HL-60 (cell line): Measurements from ENCODE around the gene CXCR4.

Source experiments
- DNase-seq, 2 experiments: peaks; one replicate each; pipeline ENCODE4 v3.0.0-alpha.2; 2010 to 2020; ENCODE audit warnings: low read depth in 1 of 2, low spot score in 1 of 2
- H3K27ac ChIP-seq: fragments of 250-450 bp; sonication (Bioruptor Pico); replicated peaks from 2 replicates; pipeline ENCODE4 v1.5.1; 2020; ENCODE audit warnings: mild to moderate bottlenecking, moderate library complexity
- H3K27me3 ChIP-seq: fragments of 250-450 bp; sonication (Bioruptor Pico); 2 replicates; pipeline ENCODE4 v1.5.1; 2021; ENCODE audit warnings: mild to moderate bottlenecking, moderate library complexity; ENCODE audit not compliant: insufficient read depth, poor library complexity, severe bottlenecking
- H3K4me3 ChIP-seq: replicated peaks from 2 replicates; pipeline ENCODE4 v1.5.1; 2011; ENCODE audit warnings: mild to moderate bottlenecking, control low read depth, low read length; ENCODE audit not compliant: insufficient read depth
- CTCF ChIP-seq: IDR thresholded peaks from one replicate; pipeline ENCODE4 v1.5.1; 2011; ENCODE audit warnings: low read length, control low read depth, inconsistent platforms; ENCODE audit not compliant: insufficient read depth
- GABPA ChIP-seq: IDR thresholded peaks from 2 replicates; pipeline ENCODE4 v1.6.1; 2012; ENCODE audit warnings: low read depth
- POLR2AphosphoS5 ChIP-seq: IDR thresholded peaks from 2 replicates; pipeline ENCODE4 v1.6.1; 2012; ENCODE audit warnings: low read depth
- SPI1 ChIP-seq: IDR thresholded peaks from 2 replicates; pipeline ENCODE4 v1.6.1; 2012; ENCODE audit warnings: low read depth, mild to moderate bottlenecking, borderline replicate concordance
- TF ChIP-seq, protein P1 (sequence below): IDR thresholded peaks from 2 replicates; pipeline ENCODE4 v1.6.1; 2012; ENCODE audit warnings: low read depth; ENCODE audit not compliant: insufficient replicate concordance

The CXCR4 gene

GRCh38 chr2:136117391-136117841, 533 bp downstream of the CXCR4 start:
- TF ChIP-seq CTCF (no peak), POLR2AphosphoS5 (peak; percentile 85), GABPA (no peak), SPI1 (no peak)
- TF ChIP-seq, protein P1, sequence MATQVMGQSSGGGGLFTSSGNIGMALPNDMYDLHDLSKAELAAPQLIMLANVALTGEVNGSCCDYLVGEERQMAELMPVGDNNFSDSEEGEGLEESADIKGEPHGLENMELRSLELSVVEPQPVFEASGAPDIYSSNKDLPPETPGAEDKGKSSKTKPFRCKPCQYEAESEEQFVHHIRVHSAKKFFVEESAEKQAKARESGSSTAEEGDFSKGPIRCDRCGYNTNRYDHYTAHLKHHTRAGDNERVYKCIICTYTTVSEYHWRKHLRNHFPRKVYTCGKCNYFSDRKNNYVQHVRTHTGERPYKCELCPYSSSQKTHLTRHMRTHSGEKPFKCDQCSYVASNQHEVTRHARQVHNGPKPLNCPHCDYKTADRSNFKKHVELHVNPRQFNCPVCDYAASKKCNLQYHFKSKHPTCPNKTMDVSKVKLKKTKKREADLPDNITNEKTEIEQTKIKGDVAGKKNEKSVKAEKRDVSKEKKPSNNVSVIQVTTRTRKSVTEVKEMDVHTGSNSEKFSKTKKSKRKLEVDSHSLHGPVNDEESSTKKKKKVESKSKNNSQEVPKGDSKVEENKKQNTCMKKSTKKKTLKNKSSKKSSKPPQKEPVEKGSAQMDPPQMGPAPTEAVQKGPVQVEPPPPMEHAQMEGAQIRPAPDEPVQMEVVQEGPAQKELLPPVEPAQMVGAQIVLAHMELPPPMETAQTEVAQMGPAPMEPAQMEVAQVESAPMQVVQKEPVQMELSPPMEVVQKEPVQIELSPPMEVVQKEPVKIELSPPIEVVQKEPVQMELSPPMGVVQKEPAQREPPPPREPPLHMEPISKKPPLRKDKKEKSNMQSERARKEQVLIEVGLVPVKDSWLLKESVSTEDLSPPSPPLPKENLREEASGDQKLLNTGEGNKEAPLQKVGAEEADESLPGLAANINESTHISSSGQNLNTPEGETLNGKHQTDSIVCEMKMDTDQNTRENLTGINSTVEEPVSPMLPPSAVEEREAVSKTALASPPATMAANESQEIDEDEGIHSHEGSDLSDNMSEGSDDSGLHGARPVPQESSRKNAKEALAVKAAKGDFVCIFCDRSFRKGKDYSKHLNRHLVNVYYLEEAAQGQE = no peak
- DNase-seq = peak in 1 of 2 experiments; percentile 45
- H3K27ac ChIP-seq = peak overlapping the region; percentile 98
- H3K27me3 ChIP-seq = no peaks in the 10 kb centered on the region
- peak overlapping the region; percentile 87 for H3K4me3 ChIP-seq

GRCh38 chr2:136116813-136117390, 1.0 kb downstream of the CXCR4 start:
- peak; percentile 45 to 70 for DNase-seq
- H3K4me3 ChIP-seq = peak overlapping the region; percentile 87
- no peaks in the 10 kb centered on the region for H3K27me3 ChIP-seq
- peak overlapping the region; percentile 98 for H3K27ac ChIP-seq
- TF ChIP-seq POLR2AphosphoS5 (no peak), GABPA (no peak), SPI1 (no peak), CTCF (no peak)
- TF ChIP-seq, protein P1 = no peak

DNA sequence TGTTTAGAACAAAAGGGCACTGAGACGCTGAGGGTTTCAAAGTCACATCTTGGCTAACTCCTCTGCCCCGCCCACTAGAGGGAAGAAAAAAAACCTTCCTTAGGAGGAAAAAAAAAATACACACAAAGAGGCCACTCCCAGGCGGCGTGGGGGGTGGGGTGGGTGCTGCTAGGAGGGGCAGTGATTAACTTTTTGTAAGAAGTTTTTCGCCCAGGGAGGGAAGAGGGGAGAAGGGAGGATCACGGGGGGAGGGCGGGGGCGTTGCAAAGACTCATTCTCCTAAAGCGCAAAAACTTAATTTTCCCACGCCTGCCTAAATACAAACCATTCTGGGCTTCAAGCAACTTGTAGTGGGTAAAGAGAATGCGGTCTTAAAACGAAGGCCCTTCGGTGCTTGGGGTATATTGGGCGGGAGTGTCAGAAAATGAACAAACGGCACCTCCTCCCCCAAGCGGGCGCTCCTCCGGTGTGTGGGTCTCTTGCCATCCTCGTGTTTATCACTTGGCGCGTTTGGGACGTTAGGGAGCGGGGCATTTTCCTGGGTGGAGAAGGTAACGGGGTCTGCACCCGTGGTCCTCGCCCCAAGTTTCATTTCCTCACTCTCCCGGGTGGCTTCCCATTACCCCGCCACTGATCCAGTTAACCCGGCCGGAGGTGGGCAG, 1.7 kb downstream of the CXCR4 start:
- Histone ChIP-seq H3K4me3 (peak overlapping the region; percentile 87), H3K27me3 (no peaks in the 10 kb centered on the region), H3K27ac (peak overlapping the region; percentile 98)
- peak; percentile 67 to 91 for DNase-seq
- TF ChIP-seq POLR2AphosphoS5 (peak; percentile 59), CTCF (no peak), GABPA (no peak)
